ENCODE data around the gene COL4A1.

The COL4A1 gene

GRCh38 chr13:110150384-110151101, 156.4 kb downstream of the COL4A1 start:
- Histone ChIP-seq H2BK5ac (ENCODE audit: low read length) (no peak overlapping the region), H3K27me3 (ENCODE audit: control insufficient read depth in 3 of 3, insufficient read depth in 3 of 3, low read depth in 1 of 3, low read length in 3 of 3) (no peaks in the 10 kb centered on the region), H4K91ac (ENCODE audit: low read depth, low read length, poor library complexity) (no peak overlapping the region), H3K4ac (ENCODE audit: low read length) (peak overlapping the region; percentile 14), H2AK5ac (ENCODE audit: low read depth, low read length) (no peak overlapping the region), H3K4me3 (ENCODE audit: low read length in 2 of 2) (no peak overlapping the region), H3K18ac (ENCODE audit: low read length) (peak overlapping the region; percentile 78), H3K36me3 (replicated peaks in 1 of 2; ENCODE audit: control insufficient read depth in 2 of 2, insufficient read depth in 2 of 2, low read length in 2 of 2) (peaks cover 16 to 89% of the 10 kb centered on the region in 2 donors), H3K79me1 (ENCODE audit: low read depth, low read length) (no peaks in the 10 kb centered on the region), H3K23ac (ENCODE audit: low read depth, low read length, poor library complexity) (peak overlapping the region; percentile 61), H2BK120ac (ENCODE audit: low read depth, low read length) (no peak overlapping the region), H2BK12ac (ENCODE audit: low read length) (peak overlapping the region; percentile 65), H3K9ac (ENCODE audit: low read depth, low read length, poor library complexity) (peak overlapping the region; percentile 51), H4K8ac (ENCODE audit: low read depth, low read length) (no peak overlapping the region), H3K4me1 (ENCODE audit: control insufficient read depth in 2 of 2, insufficient read depth in 1 of 2, low read depth in 1 of 2, low read length in 2 of 2) (no peaks in the 10 kb centered on the region), H3K27ac (replicated peaks; ENCODE audit: low read length) (no peak overlapping the region), H3K4me2 (ENCODE audit: insufficient read depth, low read length, poor library complexity, severe bottlenecking) (no peak overlapping the region), H2AFZ (ENCODE audit: low read length) (no peak overlapping the region), H3K14ac (ENCODE audit: low read length) (no peak overlapping the region), H2BK15ac (ENCODE audit: low read length) (no peak overlapping the region), H3K9me3 (replicated peaks in 1 of 2; ENCODE audit: control insufficient read depth in 2 of 2, insufficient read depth in 1 of 2, low read depth in 1 of 2, low read length in 2 of 2) (peaks cover 0 to 2% of the 10 kb centered on the region in 2 donors)
- no CpG with 5 or more reads among the region's 15 CpGs for WGBS, 2 donors (ENCODE audit: extremely low coverage in 2 of 2, insufficient read length in 2 of 2, insufficient replicate concordance in 1 of 2)
- DNase-seq (ENCODE audit: low spot score) = no peak

GRCh38 chr13:110149036-110149435, 157.9 kb downstream of the COL4A1 start:
- H3K14ac ChIP-seq (ENCODE audit: low read length) = no peak overlapping the region
- H2AK5ac ChIP-seq (ENCODE audit: low read depth, low read length) = no peak overlapping the region
- H3K27ac ChIP-seq (replicated peaks; ENCODE audit: low read length) = no peak overlapping the region
- no peak overlapping the region for H2BK12ac ChIP-seq (ENCODE audit: low read length)
- no peak overlapping the region for H2AFZ ChIP-seq (ENCODE audit: low read length)
- H4K91ac ChIP-seq (ENCODE audit: low read depth, low read length, poor library complexity) = no peak overlapping the region
- H3K27me3 ChIP-seq (ENCODE audit: control insufficient read depth in 3 of 3, insufficient read depth in 3 of 3, low read depth in 1 of 3, low read length in 3 of 3) = no peaks in the 10 kb centered on the region
- H3K4ac ChIP-seq (ENCODE audit: low read length) = no peak overlapping the region
- H3K4me2 ChIP-seq (ENCODE audit: insufficient read depth, low read length, poor library complexity, severe bottlenecking) = no peak overlapping the region
- no peak overlapping the region for H3K18ac ChIP-seq (ENCODE audit: low read length)
- no peak overlapping the region for H3K9ac ChIP-seq (ENCODE audit: low read depth, low read length, poor library complexity)
- H3K79me1 ChIP-seq (ENCODE audit: low read depth, low read length) = no peaks in the 10 kb centered on the region
- no peak overlapping the region for H2BK5ac ChIP-seq (ENCODE audit: low read length)
- H3K23ac ChIP-seq (ENCODE audit: low read depth, low read length, poor library complexity) = no peak overlapping the region
- peaks cover 14 to 74% of the 10 kb centered on the region in 2 donors for H3K36me3 ChIP-seq (replicated peaks in 1 of 2; ENCODE audit: control insufficient read depth in 2 of 2, insufficient read depth in 2 of 2, low read length in 2 of 2)
- H3K4me1 ChIP-seq (ENCODE audit: control insufficient read depth in 2 of 2, insufficient read depth in 1 of 2, low read depth in 1 of 2, low read length in 2 of 2) = no peaks in the 10 kb centered on the region
- H2BK120ac ChIP-seq (ENCODE audit: low read depth, low read length) = no peak overlapping the region
- no CpG with 5 or more reads among the region's 7 CpGs for WGBS, 2 donors (ENCODE audit: extremely low coverage in 2 of 2, insufficient read length in 2 of 2, insufficient replicate concordance in 1 of 2)
- H3K9me3 ChIP-seq (replicated peaks in 1 of 2; ENCODE audit: control insufficient read depth in 2 of 2, insufficient read depth in 1 of 2, low read depth in 1 of 2, low read length in 2 of 2) = peaks cover 0 to 2% of the 10 kb centered on the region in 2 donors
- H4K8ac ChIP-seq (ENCODE audit: low read depth, low read length) = no peak overlapping the region
- no peak overlapping the region for H3K4me3 ChIP-seq (ENCODE audit: low read length in 2 of 2)
- H2BK15ac ChIP-seq (ENCODE audit: low read length) = no peak overlapping the region
- no peak for DNase-seq (ENCODE audit: low spot score)

GRCh38 chr13:110140099-110140498, 166.9 kb downstream of the COL4A1 start:
- Histone ChIP-seq H3K27ac (replicated peaks; ENCODE audit: low read length) (no peak overlapping the region), H3K14ac (ENCODE audit: low read length) (no peak overlapping the region), H3K4me2 (ENCODE audit: insufficient read depth, low read length, poor library complexity, severe bottlenecking) (no peak overlapping the region), H2BK15ac (ENCODE audit: low read length) (no peak overlapping the region), H2BK120ac (ENCODE audit: low read depth, low read length) (no peak overlapping the region), H3K9ac (ENCODE audit: low read depth, low read length, poor library complexity) (no peak overlapping the region), H3K4me1 (ENCODE audit: control insufficient read depth in 2 of 2, insufficient read depth in 1 of 2, low read depth in 1 of 2, low read length in 2 of 2) (peaks cover 11 to 24% of the 10 kb centered on the region in 2 donors), H3K4me3 (ENCODE audit: low read length in 2 of 2) (no peak overlapping the region), H3K27me3 (ENCODE audit: control insufficient read depth in 3 of 3, insufficient read depth in 3 of 3, low read depth in 1 of 3, low read length in 3 of 3) (no peaks in the 10 kb centered on the region), H4K91ac (ENCODE audit: low read depth, low read length, poor library complexity) (no peak overlapping the region), H3K9me3 (replicated peaks in 1 of 2; ENCODE audit: control insufficient read depth in 2 of 2, insufficient read depth in 1 of 2, low read depth in 1 of 2, low read length in 2 of 2) (peaks cover 0 to 10% of the 10 kb centered on the region in 2 donors), H3K18ac (ENCODE audit: low read length) (no peak overlapping the region), H2BK5ac (ENCODE audit: low read length) (no peak overlapping the region), H2BK12ac (ENCODE audit: low read length) (no peak overlapping the region), H3K23ac (ENCODE audit: low read depth, low read length, poor library complexity) (no peak overlapping the region), H3K36me3 (replicated peaks in 1 of 2; ENCODE audit: control insufficient read depth in 2 of 2, insufficient read depth in 2 of 2, low read length in 2 of 2) (no peaks in the 10 kb centered on the region), H3K4ac (ENCODE audit: low read length) (no peak overlapping the region), H2AFZ (ENCODE audit: low read length) (no peak overlapping the region), H4K8ac (ENCODE audit: low read depth, low read length) (no peak overlapping the region), H2AK5ac (ENCODE audit: low read depth, low read length) (no peak overlapping the region), H3K79me1 (ENCODE audit: low read depth, low read length) (no peaks in the 10 kb centered on the region)
- no peak for DNase-seq (ENCODE audit: low spot score)
- WGBS, 2 donors (ENCODE audit: extremely low coverage in 2 of 2, insufficient read length in 2 of 2, insufficient replicate concordance in 1 of 2) = no CpG with 5 or more reads among the region's 3 CpGs

- H3K9ac ChIP-seq (ENCODE audit: low read depth, low read length, poor library complexity) = peak overlapping the region; percentile 88
- no peak overlapping the region for H3K4ac ChIP-seq (ENCODE audit: low read length)
- H3K27ac ChIP-seq (replicated peaks; ENCODE audit: low read length) = no peak overlapping the region
- no peak overlapping the region for H2BK5ac ChIP-seq (ENCODE audit: low read length)
- H2AK5ac ChIP-seq (ENCODE audit: low read depth, low read length) = peak overlapping the region; percentile 72
- peak overlapping the region; percentile 93 for H3K4me2 ChIP-seq (ENCODE audit: insufficient read depth, low read length, poor library complexity, severe bottlenecking)
- H3K18ac ChIP-seq (ENCODE audit: low read length) = peak overlapping the region; percentile 95
- peak overlapping the region; percentile 11 for H4K91ac ChIP-seq (ENCODE audit: low read depth, low read length, poor library complexity)
- H4K8ac ChIP-seq (ENCODE audit: low read depth, low read length) = no peak overlapping the region
- H3K79me1 ChIP-seq (ENCODE audit: low read depth, low read length) = no peaks in the 10 kb centered on the region
- peak overlapping the region; percentile 15 for H3K14ac ChIP-seq (ENCODE audit: low read length)
- DNase-seq (ENCODE audit: low spot score) = no peak
- peaks cover 24 to 29% of the 10 kb centered on the region in 2 donors for H3K4me1 ChIP-seq (ENCODE audit: control insufficient read depth in 2 of 2, insufficient read depth in 1 of 2, low read depth in 1 of 2, low read length in 2 of 2)
- peaks cover 0 to 10% of the 10 kb centered on the region in 2 donors for H3K9me3 ChIP-seq (replicated peaks in 1 of 2; ENCODE audit: control insufficient read depth in 2 of 2, insufficient read depth in 1 of 2, low read depth in 1 of 2, low read length in 2 of 2)
- H2BK120ac ChIP-seq (ENCODE audit: low read depth, low read length) = no peak overlapping the region
- peak overlapping the region in 1 of 2 donors; percentile 82 for H3K4me3 ChIP-seq (ENCODE audit: low read length in 2 of 2)
- H3K27me3 ChIP-seq (ENCODE audit: control insufficient read depth in 3 of 3, insufficient read depth in 3 of 3, low read depth in 1 of 3, low read length in 3 of 3) = no peaks in the 10 kb centered on the region
- WGBS, 2 donors (ENCODE audit: extremely low coverage in 2 of 2, insufficient read length in 2 of 2, insufficient replicate concordance in 1 of 2) = no CpG with 5 or more reads among the region's 8 CpGs
- peak overlapping the region; percentile 64 for H2AFZ ChIP-seq (ENCODE audit: low read length)
- H3K23ac ChIP-seq (ENCODE audit: low read depth, low read length, poor library complexity) = no peak overlapping the region
- H3K36me3 ChIP-seq (replicated peaks in 1 of 2; ENCODE audit: control insufficient read depth in 2 of 2, insufficient read depth in 2 of 2, low read length in 2 of 2) = no peaks in the 10 kb centered on the region
- peak overlapping the region; percentile 78 for H2BK12ac ChIP-seq (ENCODE audit: low read length)
- peak overlapping the region; percentile 0 for H2BK15ac ChIP-seq (ENCODE audit: low read length)
Observed at GRCh38 chr13:110138700-110139036, 168.3 kb downstream of the COL4A1 start.

All from neuronal stem cell (in vitro differentiated cells).